Pancreas (tissue), 10 donors: ENCODE measurements around the gene NAV3. TPM values are rescaled to one million over a fixed set of nuclear protein-coding genes. Genes with fewer than 3 reads are reported as not detected.

Experiments
- ATAC-seq, 4 donors: fragments of 200-7000 bp; cut with Tn5 transposase; one replicate each; pipeline versions ENCODE4 v1.8.0 to v1.9.1; 2020; ENCODE audit warnings: mild to moderate bottlenecking in 4 of 4, moderate library complexity in 4 of 4
- DNase-seq, 6 donors: peaks; one replicate each; pipeline ENCODE4 v3.0.0-alpha.2; 2020
- FAIRE-seq: peaks from 2 replicates; lab custom pipeline; 2012; peaks lifted over from hg19 to GRCh38; lab: Jason Lieb, UNC
- H3K27ac ChIP-seq, 4 donors: fragments of 200-600 bp; sonication (generic); 1 replicate in 3 of 4; 2 replicates in 1 of 4; pipeline versions ENCODE4 v1.5.0 to v1.8.0; 2020
- H3K27me3 ChIP-seq, 4 donors: fragments of 200-600 bp; one replicate each; pipeline ENCODE4 v1.8.0; 2021
- H3K36me3 ChIP-seq, 3 donors: fragments of 200-600 bp; sonication (generic) in 1 of 3; one replicate each; pipeline versions ENCODE4 v1.5.0 to v1.8.0; 2020 to 2021
- H3K4me1 ChIP-seq, 3 donors: fragments of 200-600 bp; one replicate each; pipeline ENCODE4 v1.8.0; 2021
- H3K4me3 ChIP-seq, 4 donors: fragments of 200-600 bp; sonication (generic) in 2 of 4; one replicate each; pipeline versions ENCODE4 v1.5.0 to v1.8.0; 2020 to 2021
- H3K9me3 ChIP-seq, 4 donors: fragments of 200-600 bp; one replicate each; pipeline ENCODE4 v1.8.0; 2021
- WGBS, 2 donors: extraction: QIAGEN DNeasy Blood & Tissue Kit; methylation state at CpG; one replicate each; pipeline ENCODE4 v1.1.7; 2013; 5-methylcytosine and 5-hydroxymethylcytosine counted together
- intact Hi-C, 3 donors: fragments of 100-400 bp; cut with DNase I; formaldehyde crosslinking; loops; one replicate each; pipeline versions ENCODE4 v1.11.1 to v1.14.2; 2022
- polyA plus RNA-seq, 2 donors: library from polyadenylated mRNA; stranded (reverse); fragments of 200-250 nt; gene quantifications; one replicate each; pipeline ENCODE4 v1.2.3, GENCODE V29; 2013
- total RNA-seq, 6 donors: library from RNA; stranded (reverse); fragmentation: NEBNext Ultra II Directional in 4 of 6; extraction: Animal tissue kit (Norgen Biotek cat#: 25700) in 4 of 6; gene quantifications; one replicate each; pipeline versions ENCODE4 v1.2.1 to v1.2.4, GENCODE V29; 2021 to 2023
- TF ChIP-seq, protein P1 (sequence below), 4 donors: fragments of 200-600 bp; sonication (generic) in 3 of 4; IDR thresholded peaks; one replicate each; pipeline versions ENCODE4 v1.5.0 to v1.8.0; 2021; ENCODE audit warnings: antibody characterized with exemption in 4 of 4
- donor health status: healthy with polysubstance abuse.
- donor health status: DM: no; HTN: no; CAD: no; lungs with moderate emphysema.
- donor health status: DM: no; HTN: no; CAD: no.
- donor health status: control.
- donor health status: control.
- donor health status: Bipolar disorder and iron deficiency.
- donor health status: DM: yes; HTN: yes; CAD: no.
- donor health status: DM: no; HTN: no; CAD: no.
- donor health status: DM: no; HTN: no; CAD: no.
- donor health status: DM: yes; HTN: yes; CAD: no.

NAV3 gene
- total and polyA plus RNA-seq, 8 donors: 0.46 to 3.7 (median 0.68) TPM

DNA sequence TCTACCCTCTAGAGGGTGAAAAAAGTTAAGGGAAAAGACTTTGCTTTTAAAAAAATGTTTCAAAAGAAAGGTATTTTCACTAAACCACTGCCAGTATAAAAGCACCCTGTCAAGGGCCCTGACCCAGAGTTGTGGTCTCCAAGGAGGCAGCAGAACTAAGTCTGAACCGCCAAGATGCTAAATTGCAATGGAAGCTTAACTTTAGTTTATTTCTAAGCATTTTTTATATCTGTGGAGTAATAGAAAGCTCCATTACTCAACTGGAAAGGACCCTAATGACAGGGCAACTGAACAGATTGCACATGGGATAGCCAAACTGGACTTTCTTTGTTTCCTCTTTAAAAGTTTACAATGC lies 379.8 kb downstream of the NAV3 start:
- Histone ChIP-seq H3K4me1 (no peaks in the 10 kb centered on the region), H3K9me3 (no peaks in the 10 kb centered on the region), H3K27me3 (no peaks in the 10 kb centered on the region), H3K27ac (no peak overlapping the region), H3K36me3 (no peaks in the 10 kb centered on the region), H3K4me3 (no peak overlapping the region)
- intact Hi-C loops: no loop called here
- FAIRE-seq: no peak
- TF ChIP-seq, protein P1, sequence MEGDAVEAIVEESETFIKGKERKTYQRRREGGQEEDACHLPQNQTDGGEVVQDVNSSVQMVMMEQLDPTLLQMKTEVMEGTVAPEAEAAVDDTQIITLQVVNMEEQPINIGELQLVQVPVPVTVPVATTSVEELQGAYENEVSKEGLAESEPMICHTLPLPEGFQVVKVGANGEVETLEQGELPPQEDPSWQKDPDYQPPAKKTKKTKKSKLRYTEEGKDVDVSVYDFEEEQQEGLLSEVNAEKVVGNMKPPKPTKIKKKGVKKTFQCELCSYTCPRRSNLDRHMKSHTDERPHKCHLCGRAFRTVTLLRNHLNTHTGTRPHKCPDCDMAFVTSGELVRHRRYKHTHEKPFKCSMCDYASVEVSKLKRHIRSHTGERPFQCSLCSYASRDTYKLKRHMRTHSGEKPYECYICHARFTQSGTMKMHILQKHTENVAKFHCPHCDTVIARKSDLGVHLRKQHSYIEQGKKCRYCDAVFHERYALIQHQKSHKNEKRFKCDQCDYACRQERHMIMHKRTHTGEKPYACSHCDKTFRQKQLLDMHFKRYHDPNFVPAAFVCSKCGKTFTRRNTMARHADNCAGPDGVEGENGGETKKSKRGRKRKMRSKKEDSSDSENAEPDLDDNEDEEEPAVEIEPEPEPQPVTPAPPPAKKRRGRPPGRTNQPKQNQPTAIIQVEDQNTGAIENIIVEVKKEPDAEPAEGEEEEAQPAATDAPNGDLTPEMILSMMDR (IDR thresholded peaks at IDR 0.05): no peak
- no peak for ATAC-seq
- DNase-seq: no peak
- 67 to 88% methylated on average over 1 of the region's 1 CpG for WGBS, 2 donors

DNA sequence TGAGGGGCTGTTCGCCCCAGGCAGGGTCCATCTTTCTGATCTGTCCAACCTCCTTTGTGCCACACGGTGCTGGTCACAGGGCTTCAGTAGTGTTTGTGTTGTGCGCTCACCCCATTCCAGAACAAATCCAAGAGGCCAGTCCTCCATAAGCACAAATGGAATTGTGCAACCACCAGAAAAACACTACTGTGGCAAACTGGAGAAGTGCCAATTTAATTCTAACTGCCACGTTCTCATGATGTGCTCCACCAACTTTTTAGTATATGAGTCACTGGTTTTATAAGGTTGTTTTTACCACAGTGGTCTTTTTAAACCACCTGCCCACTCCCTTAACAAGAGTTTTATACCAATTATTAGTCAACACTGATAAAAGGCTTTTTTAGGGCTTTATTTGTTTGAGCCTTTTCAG lies 380.2 kb downstream of the NAV3 start:
- H3K27ac ChIP-seq: no peak overlapping the region
- DNase-seq (no peak), FAIRE-seq (no peak), ATAC-seq (no peak)
- no peaks in the 10 kb centered on the region for H3K36me3 ChIP-seq
- no peak overlapping the region for H3K4me3 ChIP-seq
- H3K27me3 ChIP-seq: no peaks in the 10 kb centered on the region
- H3K9me3 ChIP-seq: no peaks in the 10 kb centered on the region
- H3K4me1 ChIP-seq: no peaks in the 10 kb centered on the region
- WGBS, 2 donors: 52 to 80% methylated on average over 4 of the region's 4 CpGs
- intact Hi-C loops: no loop called here
- TF ChIP-seq, protein P1 (IDR thresholded peaks at IDR 0.05): no peak

DNA sequence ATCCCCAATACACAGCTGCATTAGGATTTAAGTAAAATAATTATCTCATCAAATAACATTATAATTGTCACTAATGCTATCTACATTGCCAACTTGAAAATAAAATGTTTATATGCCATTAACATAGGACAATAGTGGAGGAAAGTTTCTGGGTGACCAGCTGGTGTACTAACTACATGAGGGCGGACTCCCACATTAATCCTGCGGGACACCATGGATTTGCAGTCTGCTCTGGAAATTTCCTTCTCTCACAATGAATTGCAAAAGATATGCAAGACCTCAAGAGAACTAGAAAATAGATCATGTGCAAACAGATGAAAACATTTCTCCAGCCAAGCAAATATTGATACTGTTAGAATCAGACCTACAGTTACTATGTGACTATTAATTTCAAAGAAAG lies 390.1 kb downstream of the NAV3 start:
- H3K4me3 ChIP-seq: no peak overlapping the region
- no peaks in the 10 kb centered on the region for H3K36me3 ChIP-seq
- TF ChIP-seq, protein P1 (IDR thresholded peaks at IDR 0.05): no peak
- H3K27ac ChIP-seq: no peak overlapping the region
- no peaks in the 10 kb centered on the region for H3K4me1 ChIP-seq
- FAIRE-seq (no peak), DNase-seq (no peak), ATAC-seq (no peak)
- intact Hi-C loops: no loop called here
- 55 to 66% methylated on average over 2 of the region's 2 CpGs for WGBS, 2 donors
- H3K9me3 ChIP-seq: no peaks in the 10 kb centered on the region
- H3K27me3 ChIP-seq: no peaks in the 10 kb centered on the region

DNA sequence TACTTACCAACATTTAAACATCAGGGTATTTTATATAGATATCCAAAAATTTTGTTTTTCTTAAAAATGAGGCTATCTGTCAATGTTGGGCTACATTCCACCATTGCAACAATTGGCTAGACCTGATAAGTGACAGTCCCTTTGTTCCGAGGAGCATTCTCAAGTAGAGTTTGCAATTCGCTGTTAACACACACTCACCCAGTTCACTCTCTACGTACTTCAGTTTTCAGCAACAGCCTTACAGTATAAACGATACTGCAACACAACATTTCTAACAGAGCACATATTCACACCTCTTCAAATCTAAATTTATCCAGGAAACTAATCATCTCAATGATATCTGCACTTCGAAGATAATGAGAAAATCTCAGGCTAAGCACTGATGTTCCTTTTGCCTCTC lies 393.5 kb downstream of the NAV3 start:
- Histone ChIP-seq H3K27me3 (no peaks in the 10 kb centered on the region), H3K36me3 (no peaks in the 10 kb centered on the region), H3K27ac (no peak overlapping the region), H3K4me3 (no peak overlapping the region), H3K4me1 (no peaks in the 10 kb centered on the region), H3K9me3 (no peaks in the 10 kb centered on the region)
- FAIRE-seq (no peak), ATAC-seq (no peak), DNase-seq (no peak)
- TF ChIP-seq, protein P1 (IDR thresholded peaks at IDR 0.05): no peak
- intact Hi-C loops: no loop called here
- 58 to 71% methylated on average over 5 of the region's 5 CpGs for WGBS, 2 donors

DNA sequence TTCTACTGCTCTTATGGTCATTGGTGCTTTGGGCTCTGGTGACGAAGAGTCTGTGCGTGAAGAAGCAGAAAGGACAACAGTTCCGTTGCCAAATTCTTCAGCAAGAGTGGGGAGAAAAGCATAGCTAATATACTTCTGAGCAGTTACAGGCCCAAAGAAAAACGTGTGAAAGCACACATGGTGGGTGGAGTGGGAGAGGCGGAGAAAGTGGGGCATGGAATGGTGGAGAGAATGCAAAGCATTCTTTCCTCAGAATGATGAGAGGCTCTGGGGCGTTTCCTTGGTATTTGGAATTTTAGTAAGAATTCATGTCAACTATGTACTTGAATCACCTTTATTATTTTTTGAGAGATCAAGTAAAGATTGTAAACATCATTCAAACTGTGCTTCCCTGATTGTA lies 396.1 kb downstream of the NAV3 start:
- Histone ChIP-seq H3K4me1 (no peaks in the 10 kb centered on the region), H3K4me3 (no peak overlapping the region), H3K36me3 (no peaks in the 10 kb centered on the region), H3K27ac (no peak overlapping the region), H3K27me3 (no peaks in the 10 kb centered on the region), H3K9me3 (no peaks in the 10 kb centered on the region)
- TF ChIP-seq, protein P1 (IDR thresholded peaks at IDR 0.05): no peak
- WGBS, 2 donors: 58 to 72% methylated on average over 6 of the region's 6 CpGs
- ATAC-seq (no peak), FAIRE-seq (no peak), DNase-seq (no peak)
- intact Hi-C loops: no loop called here
